HEK293 (cell line): Measurements from ENCODE around the gene PANX2.

Experiments
- AEBP2 ChIP-seq: fragments of 450-650 bp; formaldehyde crosslinking; IDR thresholded peaks from 2 replicates; pipeline ENCODE4 v1.5.1; 2016; ENCODE audit warnings: missing biosample characterization, missing genetic modification characterization, borderline replicate concordance
- GLI2 ChIP-seq: fragments of 450-650 bp; formaldehyde crosslinking; IDR thresholded peaks from 2 replicates; pipeline ENCODE4; 2017; ENCODE audit warnings: missing biosample characterization, missing genetic modification characterization, low read depth, borderline replicate concordance
- GLIS2 ChIP-seq: fragments of 450-650 bp; formaldehyde crosslinking; IDR thresholded peaks from 2 replicates; pipeline ENCODE4 v1.5.1; 2016; ENCODE audit warnings: missing biosample characterization, missing genetic modification characterization
- KLF9 ChIP-seq: fragments of 450-650 bp; formaldehyde crosslinking; IDR thresholded peaks from 2 replicates; pipeline ENCODE4 v1.5.1; 2016; ENCODE audit warnings: missing biosample characterization, missing genetic modification characterization, low read depth
- OVOL3 ChIP-seq: fragments of 450-650 bp; formaldehyde crosslinking; IDR thresholded peaks from 2 replicates; pipeline ENCODE4 v1.5.1; 2016; ENCODE audit warnings: missing biosample characterization, missing genetic modification characterization
- PRDM10 ChIP-seq: fragments of 450-650 bp; formaldehyde crosslinking; IDR thresholded peaks from 2 replicates; pipeline ENCODE4 v1.5.1; 2016; ENCODE audit warnings: missing biosample characterization, missing genetic modification characterization
- PRDM2 ChIP-seq: fragments of 450-650 bp; formaldehyde crosslinking; IDR thresholded peaks from 2 replicates; pipeline ENCODE4 v1.5.1; 2016; ENCODE audit warnings: missing biosample characterization, missing genetic modification characterization, borderline replicate concordance
- PRDM4 ChIP-seq: fragments of 450-650 bp; formaldehyde crosslinking; IDR thresholded peaks from 2 replicates; pipeline ENCODE4 v1.5.1; 2017; ENCODE audit warnings: missing biosample characterization, missing genetic modification characterization
- SETDB1 ChIP-seq: IDR thresholded peaks from one replicate; pipeline ENCODE4 v1.6.1; 2017; ENCODE audit warnings: mild to moderate bottlenecking, low read length, moderate library complexity, mixed read lengths; ENCODE audit not compliant: insufficient read length
- SP2 ChIP-seq: fragments of 450-650 bp; formaldehyde crosslinking; IDR thresholded peaks from 2 replicates; pipeline ENCODE4 v1.5.1; 2016; ENCODE audit warnings: missing biosample characterization, missing genetic modification characterization
- ZBTB6 ChIP-seq: fragments of 450-650 bp; formaldehyde crosslinking; IDR thresholded peaks from 2 replicates; pipeline ENCODE4 v1.5.1; 2017; ENCODE audit warnings: missing biosample characterization, missing genetic modification characterization
- ZNF10 ChIP-seq: fragments of 450-650 bp; formaldehyde crosslinking; IDR thresholded peaks from 2 replicates; pipeline ENCODE4 v1.5.1; 2017; ENCODE audit warnings: missing biosample characterization, missing genetic modification characterization
- ZNF112 ChIP-seq: fragments of 450-650 bp; formaldehyde crosslinking; IDR thresholded peaks from 2 replicates; pipeline ENCODE4 v1.5.0; 2017; ENCODE audit warnings: missing biosample characterization, missing genetic modification characterization
- ZNF155 ChIP-seq: fragments of 450-650 bp; formaldehyde crosslinking; IDR thresholded peaks from 2 replicates; pipeline ENCODE4 v1.5.1; 2016; ENCODE audit warnings: missing biosample characterization, missing genetic modification characterization
- ZNF26 ChIP-seq: fragments of 450-650 bp; formaldehyde crosslinking; IDR thresholded peaks from 2 replicates; pipeline ENCODE4 v1.5.1; 2016; ENCODE audit warnings: missing biosample characterization, missing genetic modification characterization
- ZNF274 ChIP-seq, 2 experiments: fragments of 200-500 bp in 1 of 2; fragments of 450-650 bp in 1 of 2; sonication (Bioruptor generic) in 1 of 2; formaldehyde crosslinking in 1 of 2; IDR thresholded peaks; 2 replicates each; pipeline versions ENCODE4 v1.5.1 to v1.6.1; 2014 to 2016; ENCODE audit warnings: borderline replicate concordance in 1 of 2, inconsistent platforms in 1 of 2, low read length in 1 of 2, missing biosample characterization in 1 of 2, missing genetic modification characterization in 1 of 2
- ZNF280C ChIP-seq: fragments of 450-650 bp; formaldehyde crosslinking; IDR thresholded peaks from 2 replicates; pipeline ENCODE4 v1.5.1; 2016; ENCODE audit warnings: missing biosample characterization, missing genetic modification characterization

PANX2 gene

GRCh38 chr22:50218996-50219727, 48.6 kb downstream of the PANX2 start (continued):
- TF ChIP-seq ZNF280C (tag by site-specific recombination) (no peak), SP2 (tag by site-specific recombination) (peak; percentile 40; the same call in 1 of the 2 replicates), ZNF26 (no peak), ZNF274 (IDR thresholded peaks at IDR 0.05; ENCODE audit: low read length) (no peak), ZNF274 (tag by site-specific recombination; IDR thresholded peaks at IDR 0.05; ENCODE audit: borderline replicate concordance) (no peak), PRDM2 (no peak), SETDB1 (no peak), ZNF112 (tag by site-specific recombination) (no peak), ZNF155 (tag by site-specific recombination) (no peak), ZBTB6 (tag by site-specific recombination) (peak; percentile 85), GLIS2 (tag by site-specific recombination) (no peak), OVOL3 (no peak), GLI2 (tag by site-specific recombination) (no peak), PRDM4 (tag by site-specific recombination) (no peak), KLF9 (tag by site-specific recombination) (peak; percentile 65), PRDM10 (peak; percentile 91), AEBP2 (no peak), ZNF10 (tag by site-specific recombination) (peak; percentile 24; the same call in 1 of the 2 replicates)
